Coronary artery (tissue), 2 donors: ENCODE data around the gene DLX5.

Experiments
- DNase-seq: peaks from one replicate; pipeline ENCODE4 v3.0.0-alpha.2; 2017; ENCODE audit warnings: low spot score
- H3K27ac ChIP-seq, 2 donors: fragments of 200-600 bp; sonication (generic); one replicate each; pipeline ENCODE4 v1.5.1; 2016 to 2019
- H3K4me3 ChIP-seq: fragments of 200-600 bp; sonication (generic); 2 replicates; pipeline ENCODE4 v1.5.1; 2016; ENCODE audit warnings: mild to moderate bottlenecking, moderate library complexity
- CTCF ChIP-seq: fragments of 200-600 bp; sonication (generic); IDR thresholded peaks from one replicate; pipeline ENCODE4 v1.5.1; 2019; ENCODE audit warnings: antibody characterized with exemption

DLX5 gene

DNA sequence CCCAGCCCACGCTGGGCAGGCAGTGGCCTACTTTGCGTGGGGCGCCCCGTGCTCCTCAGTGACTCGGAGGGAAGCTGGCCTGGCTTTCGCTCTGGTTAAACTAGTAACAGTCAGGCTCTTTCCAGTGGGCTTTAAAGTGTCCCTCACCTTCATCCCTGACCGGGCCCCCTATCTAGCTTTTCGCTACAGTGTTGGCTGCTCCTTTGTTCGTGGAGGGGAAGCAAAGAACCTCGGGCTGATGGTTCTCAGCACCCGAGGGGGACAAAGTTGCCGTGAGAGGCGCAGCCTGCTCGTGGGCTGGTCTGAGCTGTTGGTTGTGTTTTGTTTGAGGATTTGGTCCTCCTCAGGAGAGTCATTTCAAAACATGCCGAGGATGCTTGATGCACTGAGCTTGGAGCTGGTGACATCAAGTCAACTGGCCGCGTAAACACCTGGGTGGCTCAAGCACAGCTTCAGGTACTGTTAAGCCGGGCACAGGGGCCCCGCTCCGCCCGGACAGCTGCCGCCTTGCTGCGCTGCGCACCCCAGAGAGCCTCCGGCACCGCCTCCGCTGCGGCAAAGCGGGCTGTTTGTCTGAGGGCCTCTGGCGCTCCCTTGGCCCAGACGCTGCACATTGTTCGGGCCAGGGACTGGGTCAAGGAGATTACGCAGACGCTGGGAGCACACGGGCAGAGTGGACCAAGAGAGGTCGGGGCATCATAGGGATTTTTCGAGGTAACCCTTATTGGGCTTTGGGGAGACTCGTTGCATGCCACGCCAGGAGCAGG is 17.6 kb downstream of the DLX5 start:
- DNase-seq = no peak

GRCh38 chr7:97006055-97006815 is 18.4 kb downstream of the DLX5 start:
- Histone ChIP-seq H3K27ac (no peak overlapping the region), H3K4me3 (peak overlapping the region; percentile 66)
- TF ChIP-seq CTCF = no peak
- no peak for DNase-seq

More for the DNA sequence above, 17.6 kb downstream of the DLX5 start:
- no peak for TF ChIP-seq CTCF
- peak overlapping the region; percentile 66 for H3K4me3 ChIP-seq
- H3K27ac ChIP-seq = no peak overlapping the region

DNA sequence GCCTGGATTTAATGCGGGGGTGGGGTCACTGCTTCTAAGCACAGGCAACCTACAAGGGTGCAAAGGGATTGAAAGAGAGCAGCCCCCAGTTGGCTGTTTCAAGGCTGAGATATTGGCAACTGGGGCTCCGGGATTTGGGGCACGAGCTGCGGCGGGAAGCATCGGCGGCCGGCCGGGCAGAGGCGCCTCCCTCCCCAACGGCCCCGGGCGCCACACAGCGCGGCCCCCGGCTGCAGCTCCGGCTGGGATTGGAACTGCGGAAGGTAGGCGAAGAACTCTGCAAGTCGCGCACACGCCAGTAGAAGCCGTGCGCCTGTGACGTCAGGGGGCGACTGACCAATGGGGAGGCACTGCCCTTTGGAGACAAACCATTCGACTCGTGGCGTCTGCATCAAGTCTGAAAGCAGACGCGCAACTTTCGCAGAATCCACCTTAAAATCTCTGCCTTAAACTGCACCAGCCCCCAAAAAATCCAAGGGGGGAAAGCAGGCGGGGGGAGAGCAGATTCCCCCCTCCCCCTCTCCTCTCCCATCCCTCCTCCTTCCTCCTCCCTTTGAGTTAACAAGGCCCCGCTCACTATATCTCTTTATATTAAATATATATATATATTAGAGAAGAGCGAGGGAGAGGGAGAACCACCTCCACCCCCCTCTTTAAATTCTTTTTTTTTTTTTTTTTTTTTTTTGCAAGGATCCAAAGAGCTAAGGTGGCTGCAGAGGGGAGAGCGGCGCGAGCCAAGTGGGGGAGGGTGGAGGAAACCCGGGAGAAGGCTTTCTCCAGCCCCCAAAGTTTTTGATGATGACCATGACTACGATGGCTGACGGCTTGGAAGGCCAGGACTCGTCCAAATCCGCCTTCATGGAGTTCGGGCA is 19.2 kb downstream of the DLX5 start, which contains the start of gene DLX6:
TSS of gene DLX6 (plus strand) at position 371 of the 872 bp plus-strand sequence. CDS start at position 796, 425 bp downstream.
- Histone ChIP-seq H3K4me3 (peak within 1 kb of the TSS; percentile 66), H3K27ac (no peak within 1 kb of the TSS)
- TF ChIP-seq CTCF = no peak
- DNase-seq = no peak

DNA sequence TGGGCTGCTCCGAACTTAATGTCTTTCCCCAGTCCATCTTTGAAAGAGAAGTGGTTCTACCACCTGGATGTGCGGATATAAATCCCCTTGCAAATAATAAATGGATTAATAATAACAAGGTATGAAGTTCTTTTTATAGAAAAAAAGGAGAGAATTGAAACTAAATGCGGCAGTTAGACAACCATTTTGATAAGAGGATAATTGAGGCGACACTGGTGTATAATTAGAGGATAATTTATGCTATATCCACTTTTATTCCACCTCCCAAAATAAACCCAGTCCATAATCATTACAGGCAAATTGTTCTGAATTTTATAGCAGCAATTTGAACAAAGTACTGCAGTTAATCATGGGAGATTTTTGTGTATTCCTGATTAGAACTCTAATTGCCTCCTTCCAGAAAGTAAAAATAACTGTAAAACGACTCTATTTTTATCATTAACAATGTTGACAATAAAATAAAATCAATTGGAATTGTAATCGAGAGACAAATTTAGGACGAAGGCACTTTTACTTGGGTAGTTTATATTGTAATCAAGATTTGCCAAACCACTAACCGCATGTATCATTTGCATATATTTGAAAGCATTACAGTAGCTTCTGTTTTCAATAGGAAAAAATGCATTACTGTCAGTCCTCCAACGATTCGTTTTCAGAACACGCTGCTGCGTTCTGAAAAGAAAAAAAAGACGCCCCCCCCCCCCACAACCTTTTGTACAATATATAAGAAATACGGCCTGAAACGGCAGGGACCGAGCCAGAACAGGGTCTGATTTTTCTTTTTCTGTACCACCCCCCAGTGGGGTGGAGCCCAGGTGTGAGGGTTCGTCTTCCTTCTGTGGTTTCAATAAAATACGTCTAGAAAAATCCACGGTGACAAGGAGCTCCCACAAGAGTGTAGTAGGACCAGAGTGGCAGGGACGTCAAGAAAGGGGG is 20.1 kb downstream of the DLX5 start:
- no peak for TF ChIP-seq CTCF
- Histone ChIP-seq H3K4me3 (peak overlapping the region; percentile 59), H3K27ac (no peak overlapping the region)
- DNase-seq = no peak

- TF ChIP-seq CTCF = no peak
- peak overlapping the region; percentile 34 for H3K4me3 ChIP-seq
- DNase-seq = no peak
- no peak overlapping the region for H3K27ac ChIP-seq
Measured at GRCh38 chr7:97003262-97004246, 21.1 kb downstream of the DLX5 start.
